Peyer's patch (tissue), 4 donors: ENCODE results near the gene KCNJ10. TPM values are rescaled to one million over a fixed set of nuclear protein-coding genes. Genes with fewer than 3 reads are reported as not detected.

Experiments
- DNase-seq, 3 donors: peaks; one replicate each; pipeline ENCODE4 v3.0.0-alpha.2; 2017 to 2019
- H3K27ac ChIP-seq, 4 donors: fragments of 200-600 bp; sonication (generic); one replicate each; pipeline ENCODE4 v1.5.1; 2016 to 2019
- H3K27me3 ChIP-seq, 2 donors: fragments of 200-600 bp; sonication (generic); one replicate each; pipeline ENCODE4 v1.5.1; 2019
- H3K36me3 ChIP-seq, 3 donors: fragments of 200-600 bp; sonication (generic); one replicate each; pipeline ENCODE4 v1.5.1; 2016 to 2019
- H3K4me1 ChIP-seq, 4 donors: fragments of 200-600 bp; sonication (generic); one replicate each; pipeline ENCODE4 v1.5.1; 2016 to 2019
- H3K4me3 ChIP-seq, 4 donors: fragments of 200-600 bp; sonication (generic); 1 replicate in 3 of 4; 2 replicates in 1 of 4; pipeline ENCODE4 v1.5.1; 2016 to 2019; ENCODE audit warnings: mild to moderate bottlenecking in 1 of 4
- H3K9me3 ChIP-seq, 4 donors: fragments of 200-600 bp; sonication (generic); one replicate each; pipeline ENCODE4 v1.5.1; 2016 to 2019; ENCODE audit warnings: mild to moderate bottlenecking in 1 of 4
- CTCF ChIP-seq, 6 experiments: fragments of 450-650 bp in 4 of 6; fragments of 200-600 bp in 2 of 6; sonication (generic) in 1 of 6; IDR thresholded peaks; one replicate each; pipeline ENCODE4 v1.5.1; 2017 to 2019; ENCODE audit warnings: antibody characterized with exemption in 6 of 6, mild to moderate bottlenecking in 3 of 6, moderate library complexity in 1 of 6
- POLR2A ChIP-seq, 2 donors: fragments of 450-650 bp; IDR thresholded peaks; one replicate each; pipeline ENCODE4 v1.5.1; 2017; ENCODE audit warnings: antibody characterized with exemption in 2 of 2, mild to moderate bottlenecking in 2 of 2, moderate library complexity in 2 of 2
- total RNA-seq, 4 donors: library from RNA; depleted of rRNA; stranded (reverse); fragments of >200 nt; gene quantifications; one replicate each; pipeline ENCODE4 v1.1.0, GENCODE V29; 2016

KCNJ10 gene
- total RNA-seq, 4 donors from 2014 or later: not detected

DNA sequence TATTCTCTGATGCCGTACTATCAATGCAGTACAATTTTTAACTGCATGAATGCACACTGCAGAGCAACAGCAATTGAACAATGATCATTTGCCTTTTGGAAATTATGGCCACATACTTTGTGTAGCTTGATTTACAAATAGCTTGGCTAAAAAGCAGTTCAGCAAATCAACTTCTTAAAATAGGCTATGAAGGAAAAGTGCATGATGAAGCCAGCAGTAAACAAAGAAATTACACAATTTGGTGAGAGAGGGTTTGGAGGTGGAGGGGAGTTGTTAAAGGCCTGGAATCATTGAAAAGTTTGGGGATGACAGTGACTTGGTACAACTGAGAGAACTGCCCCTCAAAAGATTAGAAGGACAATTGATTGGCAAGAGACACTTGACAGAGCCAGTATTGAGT lies 44.6 kb downstream of the KCNJ10 start:
- no peak for DNase-seq
- Histone ChIP-seq H3K27me3 (no peaks in the 10 kb centered on the region), H3K4me3 (no peak overlapping the region), H3K9me3 (no peaks in the 10 kb centered on the region), H3K4me1 (peaks cover 0 to 9% (median 0%) of the 10 kb centered on the region in 4 donors), H3K27ac (no peak overlapping the region), H3K36me3 (no peaks in the 10 kb centered on the region)
- no peak for TF ChIP-seq POLR2A (IDR thresholded peaks at IDR 0.05)
- no peak for TF ChIP-seq CTCF (IDR thresholded peaks at IDR 0.05)

GRCh38 chr1:160024195-160024905 lies 45.6 kb downstream of the KCNJ10 start:
- Histone ChIP-seq H3K4me3 (no peak overlapping the region), H3K9me3 (no peaks in the 10 kb centered on the region)

GRCh38 chr1:160022330-160023310 lies 47.3 kb downstream of the KCNJ10 start:
- Histone ChIP-seq H3K27me3 (no peaks in the 10 kb centered on the region), H3K4me3 (no peak overlapping the region), H3K9me3 (no peaks in the 10 kb centered on the region), H3K4me1 (peaks cover 0 to 4% (median 0%) of the 10 kb centered on the region in 4 donors), H3K27ac (no peak overlapping the region), H3K36me3 (no peaks in the 10 kb centered on the region)
- no peak for TF ChIP-seq CTCF (IDR thresholded peaks at IDR 0.05)
- no peak for TF ChIP-seq POLR2A (IDR thresholded peaks at IDR 0.05)
- DNase-seq: no peak

More at GRCh38 chr1:160024195-160024905, 45.6 kb downstream of the KCNJ10 start:
- H3K27me3 ChIP-seq: no peaks in the 10 kb centered on the region
- H3K27ac ChIP-seq: no peak overlapping the region
- H3K4me1 ChIP-seq: peaks cover 0 to 4% (median 0%) of the 10 kb centered on the region in 4 donors
- H3K36me3 ChIP-seq: no peaks in the 10 kb centered on the region
- no peak for DNase-seq
- TF ChIP-seq POLR2A (IDR thresholded peaks at IDR 0.05): no peak
- no peak for TF ChIP-seq CTCF (IDR thresholded peaks at IDR 0.05)

GRCh38 chr1:160021376-160022074 lies 48.4 kb downstream of the KCNJ10 start:
- Histone ChIP-seq H3K36me3 (no peaks in the 10 kb centered on the region), H3K4me3 (no peak overlapping the region), H3K9me3 (no peaks in the 10 kb centered on the region), H3K27ac (no peak overlapping the region), H3K4me1 (peaks cover 0 to 4% (median 0%) of the 10 kb centered on the region in 4 donors), H3K27me3 (no peaks in the 10 kb centered on the region)
- TF ChIP-seq POLR2A (IDR thresholded peaks at IDR 0.05): no peak
- TF ChIP-seq CTCF (IDR thresholded peaks at IDR 0.05): no peak
- DNase-seq: no peak

GRCh38 chr1:160020196-160020595 lies 49.8 kb downstream of the KCNJ10 start:
- Histone ChIP-seq H3K36me3 (no peaks in the 10 kb centered on the region), H3K4me3 (no peak overlapping the region), H3K4me1 (peaks cover 0 to 4% (median 0%) of the 10 kb centered on the region in 4 donors), H3K27ac (no peak overlapping the region), H3K9me3 (no peaks in the 10 kb centered on the region), H3K27me3 (no peaks in the 10 kb centered on the region)
- DNase-seq: no peak
- TF ChIP-seq CTCF (IDR thresholded peaks at IDR 0.05): no peak
- no peak for TF ChIP-seq POLR2A (IDR thresholded peaks at IDR 0.05)
